22Rv1 (cell line): ENCODE data around the gene DHRS4.

Source experiments
- ZFX ChIP-seq: fragments of 450-650 bp; IDR thresholded peaks from 2 replicates; pipeline ENCODE4 v1.6.1; 2017; ENCODE audit warnings: antibody characterized with exemption, borderline replicate concordance
- TF ChIP-seq, protein P1 (sequence below): fragments of 450-650 bp; IDR thresholded peaks from 2 replicates; pipeline ENCODE4 v1.5.1; 2017; ENCODE audit warnings: mild to moderate bottlenecking

DNA sequence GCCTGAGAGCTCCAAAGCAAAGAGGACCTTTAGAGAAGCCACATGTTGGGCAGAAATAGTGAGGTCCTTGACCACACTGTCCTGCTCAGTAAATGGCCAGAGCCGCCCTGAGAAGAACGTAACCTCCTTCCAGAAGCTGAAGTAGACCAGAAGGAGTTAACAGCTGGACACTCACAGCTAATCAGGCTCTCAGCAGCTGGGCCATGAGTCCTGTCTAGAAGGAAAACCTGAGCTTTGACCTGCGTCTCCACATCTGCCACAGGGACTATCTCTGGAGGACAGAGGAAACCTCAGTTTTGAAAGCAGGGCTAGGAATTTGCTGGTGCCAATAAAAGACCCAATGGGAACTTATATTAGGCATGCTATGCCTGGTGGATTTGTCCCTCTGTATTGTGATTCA, 12.3 kb upstream of the DHRS4 start:
- TF ChIP-seq, protein P1, sequence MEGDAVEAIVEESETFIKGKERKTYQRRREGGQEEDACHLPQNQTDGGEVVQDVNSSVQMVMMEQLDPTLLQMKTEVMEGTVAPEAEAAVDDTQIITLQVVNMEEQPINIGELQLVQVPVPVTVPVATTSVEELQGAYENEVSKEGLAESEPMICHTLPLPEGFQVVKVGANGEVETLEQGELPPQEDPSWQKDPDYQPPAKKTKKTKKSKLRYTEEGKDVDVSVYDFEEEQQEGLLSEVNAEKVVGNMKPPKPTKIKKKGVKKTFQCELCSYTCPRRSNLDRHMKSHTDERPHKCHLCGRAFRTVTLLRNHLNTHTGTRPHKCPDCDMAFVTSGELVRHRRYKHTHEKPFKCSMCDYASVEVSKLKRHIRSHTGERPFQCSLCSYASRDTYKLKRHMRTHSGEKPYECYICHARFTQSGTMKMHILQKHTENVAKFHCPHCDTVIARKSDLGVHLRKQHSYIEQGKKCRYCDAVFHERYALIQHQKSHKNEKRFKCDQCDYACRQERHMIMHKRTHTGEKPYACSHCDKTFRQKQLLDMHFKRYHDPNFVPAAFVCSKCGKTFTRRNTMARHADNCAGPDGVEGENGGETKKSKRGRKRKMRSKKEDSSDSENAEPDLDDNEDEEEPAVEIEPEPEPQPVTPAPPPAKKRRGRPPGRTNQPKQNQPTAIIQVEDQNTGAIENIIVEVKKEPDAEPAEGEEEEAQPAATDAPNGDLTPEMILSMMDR: no peak
- TF ChIP-seq ZFX: no peak
